GM18498 (cell line): ENCODE results near the gene HABP4.
A peak's percentile ranks its signal among the peaks of the same experiment; 100 is the strongest.

Source experiments
- ATAC-seq: cut with Tn5 transposase; IDR thresholded peaks from one replicate; pipeline ENCODE4 v1.9.1; 2021; ENCODE audit warnings: mild to moderate bottlenecking, moderate library complexity; ENCODE audit not compliant: unreplicated experiment

The HABP4 gene

DNA sequence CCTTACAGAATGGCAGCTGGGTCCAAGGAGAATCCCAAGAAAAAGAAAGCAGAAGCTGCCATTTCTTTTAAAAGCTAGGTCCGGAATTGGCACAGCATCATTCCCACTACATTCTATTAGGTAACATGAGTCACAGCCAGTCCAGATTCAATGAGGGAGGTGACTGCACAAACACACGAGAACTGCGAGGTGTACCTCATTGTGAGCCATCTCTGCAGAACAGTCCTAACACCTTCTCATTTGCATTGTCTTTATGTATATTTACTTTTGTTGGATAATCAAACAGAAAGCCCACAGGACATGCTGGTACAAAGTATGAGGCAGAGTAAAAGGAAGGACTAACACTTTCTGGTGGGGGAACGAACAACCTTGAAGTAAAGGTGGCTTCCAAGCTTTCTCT is 14.6 kb upstream of the HABP4 start:
- no peak for ATAC-seq

GRCh38 chr9:96436063-96436455 is 13.9 kb upstream of the HABP4 start:
- ATAC-seq, result no peak

DNA sequence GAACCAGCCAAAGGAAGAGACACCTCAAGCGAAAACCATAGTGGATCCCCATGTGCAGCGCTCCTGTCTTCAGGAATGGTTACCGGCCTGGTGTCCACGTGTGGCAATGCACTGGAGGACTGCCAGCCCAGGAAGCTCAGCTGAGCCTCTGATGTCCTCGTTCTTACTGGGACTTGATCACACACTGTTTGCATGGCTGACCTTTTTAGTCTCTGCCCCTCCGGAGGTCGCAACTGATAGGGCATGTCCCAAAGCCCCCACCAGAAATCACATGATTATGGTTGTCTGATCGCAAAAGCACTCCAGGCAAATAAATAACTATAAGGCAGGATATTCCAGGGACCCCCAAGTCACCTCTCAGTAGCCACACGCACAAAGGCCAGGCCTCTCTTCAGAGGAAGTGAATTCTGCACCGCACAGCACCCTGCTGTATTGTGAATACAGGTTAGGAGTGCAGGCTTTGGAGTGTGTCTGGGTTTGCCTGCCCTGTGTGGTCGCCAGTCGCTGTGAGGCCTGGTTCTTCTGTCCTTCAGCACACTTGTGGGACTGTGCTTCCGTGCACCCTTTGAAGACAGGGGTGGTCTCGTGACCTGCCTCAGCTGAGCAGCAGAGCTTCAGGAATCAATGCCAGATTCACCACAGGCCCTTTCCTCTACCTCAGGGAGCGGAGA is 13.4 kb upstream of the HABP4 start:
- ATAC-seq, result no peak

DNA sequence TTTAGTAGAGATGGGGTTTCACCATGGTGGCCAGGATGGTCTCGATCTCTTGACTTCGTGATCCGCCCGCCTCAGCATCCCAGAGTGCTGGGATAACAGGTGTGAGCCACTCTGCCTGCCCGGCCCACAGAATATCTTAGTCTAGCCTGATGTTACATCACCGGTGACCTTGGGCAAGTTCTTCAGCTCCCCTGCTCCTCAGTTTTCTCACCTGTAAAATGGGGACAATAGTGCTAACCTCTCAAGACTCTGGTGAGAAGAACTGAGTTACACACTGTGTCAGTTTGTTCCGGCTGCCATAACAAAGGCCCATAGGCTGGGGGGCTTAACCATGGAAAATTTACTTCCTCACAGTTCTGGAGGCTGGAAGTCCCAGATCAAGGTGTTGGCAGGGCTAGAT is 12.5 kb upstream of the HABP4 start:
- no peak for ATAC-seq

DNA sequence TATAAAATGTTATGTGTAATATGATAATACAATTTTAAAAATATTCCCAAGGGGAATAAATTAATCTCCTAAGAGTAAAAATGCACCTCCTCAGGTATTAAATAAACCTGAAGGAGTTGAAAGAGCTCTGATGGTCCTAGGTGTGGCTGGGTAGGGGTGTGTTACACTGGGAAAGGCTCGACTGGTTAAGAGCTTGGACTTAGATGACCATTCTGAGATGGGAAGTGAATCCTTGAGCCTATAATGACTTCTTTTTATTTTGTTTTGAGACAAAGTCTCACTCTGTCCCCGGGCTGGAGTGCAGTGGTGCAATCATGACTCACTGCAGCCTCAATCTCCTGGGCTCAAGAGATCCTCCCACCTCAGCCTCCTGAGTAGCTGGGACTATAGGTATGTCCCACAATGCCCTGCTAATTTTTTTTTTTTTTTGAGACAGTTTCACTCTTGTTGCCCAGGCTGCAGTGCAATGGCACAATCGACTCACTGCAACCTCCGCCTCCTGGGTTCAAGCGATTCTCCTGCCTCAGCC is 9.2 kb upstream of the HABP4 start:
- no peak for ATAC-seq

DNA sequence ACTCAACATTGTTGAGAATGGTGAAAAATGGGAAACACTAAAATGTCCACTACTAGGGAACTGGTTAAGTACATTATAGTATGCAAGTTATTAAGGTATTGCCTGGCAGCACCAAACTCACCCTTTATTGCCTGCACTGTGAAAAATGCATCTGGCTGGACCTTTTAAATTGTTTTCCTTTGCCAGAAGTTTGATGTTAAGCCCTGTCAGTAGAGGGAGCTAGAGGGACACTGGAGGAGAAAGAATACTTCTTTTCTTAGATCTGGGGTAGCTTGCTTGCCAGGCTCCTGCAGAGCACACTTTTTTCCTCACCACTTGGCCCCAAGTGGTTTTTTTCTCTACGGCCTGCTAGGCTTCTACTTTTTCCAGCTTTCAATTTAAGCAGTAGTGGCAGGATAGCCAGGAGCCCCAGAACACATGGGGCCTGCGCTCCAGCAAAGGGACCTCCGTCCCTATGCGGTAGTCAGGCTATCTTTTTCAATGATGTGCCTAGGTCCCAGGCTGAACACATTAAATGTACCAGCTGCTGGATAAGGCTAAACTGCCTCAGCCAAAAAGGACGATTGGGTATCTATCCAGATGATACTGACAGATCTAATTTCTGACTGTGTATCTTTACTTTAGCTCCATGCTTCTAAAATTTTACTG is 8.0 kb upstream of the HABP4 start:
- ATAC-seq, result no peak

GRCh38 chr9:96442491-96442890 is 7.5 kb upstream of the HABP4 start:
- no peak for ATAC-seq

- ATAC-seq, result no peak
These were observed 2.6 kb upstream of the HABP4 start for GRCh38 chr9:96447406-96447805.

DNA sequence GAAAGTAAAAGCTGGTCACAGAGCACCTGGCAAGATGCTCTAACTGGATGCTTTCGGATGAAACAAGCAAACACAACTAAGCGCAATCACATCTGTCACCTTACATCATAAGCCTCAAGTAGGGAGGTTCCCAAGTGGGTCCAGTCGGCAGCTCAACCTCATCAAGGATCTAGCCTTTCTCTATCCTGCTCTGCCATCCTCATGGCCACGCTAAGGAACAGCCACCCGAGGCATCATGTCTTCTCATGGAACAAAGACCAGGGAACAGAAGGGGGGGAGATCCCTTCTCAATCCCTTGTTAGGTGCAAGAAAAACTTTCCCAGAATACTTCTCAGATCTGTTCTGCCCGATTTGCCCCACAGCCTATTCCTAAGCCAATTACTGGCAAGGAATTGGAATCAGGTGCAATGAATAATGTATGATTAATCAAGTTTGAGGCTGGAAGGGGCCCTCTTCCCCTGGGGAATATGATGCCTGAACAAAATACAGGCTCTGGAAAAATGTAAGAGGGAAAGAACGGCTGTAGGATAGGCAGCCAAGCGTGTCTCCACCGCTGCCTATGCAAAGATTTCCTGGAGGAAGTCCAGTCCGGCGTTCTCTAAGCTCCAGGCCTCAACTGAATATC is 1.3 kb upstream of the HABP4 start:
- ATAC-seq, result no peak

DNA sequence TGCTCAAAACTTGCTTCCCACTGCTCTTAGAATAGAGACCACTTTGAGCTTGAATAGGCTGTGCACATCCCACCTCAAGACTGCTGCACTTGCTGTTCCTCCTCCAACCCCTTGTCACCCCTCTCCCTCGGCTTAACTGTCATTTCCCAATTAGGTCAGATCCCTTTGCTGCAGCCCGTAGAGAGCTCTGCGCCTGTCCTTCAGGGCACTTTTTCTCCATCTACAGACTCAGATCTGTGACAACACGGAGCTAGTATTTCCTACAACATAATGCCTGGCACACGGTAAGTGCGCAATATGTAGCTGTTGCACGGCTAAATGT is 485 bp upstream of the HABP4 start:
- peak; percentile 20 for ATAC-seq

- ATAC-seq, result peak; percentile 2
These were observed 902 bp downstream of the HABP4 start for GRCh38 chr9:96450613-96451528.

DNA sequence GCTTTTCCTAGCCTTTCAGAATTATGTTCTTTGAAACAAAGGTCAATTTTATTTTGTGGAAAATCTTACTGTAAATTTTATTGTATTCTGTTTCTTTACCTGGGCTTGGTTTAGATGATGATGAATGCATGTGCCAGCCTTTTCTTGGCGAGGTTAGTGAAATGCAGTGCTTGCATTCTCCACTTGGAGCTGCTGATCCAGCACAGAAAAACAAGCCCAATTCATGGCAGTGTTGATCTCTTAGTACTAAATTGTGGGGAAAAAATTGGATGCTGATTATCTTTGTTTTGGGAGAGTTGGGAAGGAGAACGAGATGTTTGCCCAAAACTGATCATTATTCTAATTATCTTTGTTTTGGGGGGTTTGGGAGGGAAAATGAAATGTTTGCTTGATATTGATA is 3.7 kb downstream of the HABP4 start:
- no peak for ATAC-seq

- ATAC-seq, result no peak
These were observed 7.3 kb downstream of the HABP4 start for GRCh38 chr9:96457266-96457665.

DNA sequence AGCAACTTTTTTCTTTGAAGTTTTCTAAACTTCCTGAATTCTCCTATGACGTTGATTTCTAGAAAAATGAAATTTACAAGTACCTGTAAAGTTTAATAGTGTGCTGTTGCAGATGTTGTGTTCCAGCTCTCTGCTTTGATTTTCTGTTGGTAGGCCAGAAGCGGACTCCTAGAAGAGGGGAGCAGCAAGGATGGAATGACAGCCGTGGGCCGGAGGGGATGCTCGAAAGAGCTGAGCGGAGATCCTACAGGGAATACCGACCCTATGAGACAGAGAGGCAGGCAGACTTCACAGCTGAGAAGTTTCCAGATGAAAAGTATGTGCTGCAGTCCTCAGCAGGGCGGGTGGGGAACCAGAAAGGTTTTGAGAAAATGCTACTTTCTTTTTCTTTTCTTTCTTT is 8.3 kb downstream of the HABP4 start:
- ATAC-seq, result no peak

- no peak for ATAC-seq
These were observed 9.5 kb downstream of the HABP4 start for GRCh38 chr9:96459268-96460007.

- no peak for ATAC-seq
These were observed 10.5 kb downstream of the HABP4 start for GRCh38 chr9:96460470-96460869.

DNA sequence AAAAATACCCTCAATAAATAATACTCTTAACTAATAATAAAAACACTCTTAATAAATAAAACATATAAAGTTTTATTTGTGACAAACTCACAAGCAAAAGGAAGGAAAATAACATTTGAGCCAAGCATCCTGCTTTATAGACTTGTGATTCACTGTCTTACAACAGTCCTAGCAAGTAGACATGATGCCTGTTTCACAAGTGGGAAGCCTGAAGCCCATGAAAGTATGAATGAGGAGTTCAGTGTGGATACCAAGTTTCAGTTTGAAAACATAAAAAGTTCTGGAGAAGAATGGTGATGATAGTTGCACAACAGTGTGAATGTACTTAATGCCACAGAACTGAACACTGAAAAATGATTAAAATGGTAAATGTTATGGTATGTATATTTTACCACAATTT is 10.9 kb downstream of the HABP4 start:
- ATAC-seq, result no peak

DNA sequence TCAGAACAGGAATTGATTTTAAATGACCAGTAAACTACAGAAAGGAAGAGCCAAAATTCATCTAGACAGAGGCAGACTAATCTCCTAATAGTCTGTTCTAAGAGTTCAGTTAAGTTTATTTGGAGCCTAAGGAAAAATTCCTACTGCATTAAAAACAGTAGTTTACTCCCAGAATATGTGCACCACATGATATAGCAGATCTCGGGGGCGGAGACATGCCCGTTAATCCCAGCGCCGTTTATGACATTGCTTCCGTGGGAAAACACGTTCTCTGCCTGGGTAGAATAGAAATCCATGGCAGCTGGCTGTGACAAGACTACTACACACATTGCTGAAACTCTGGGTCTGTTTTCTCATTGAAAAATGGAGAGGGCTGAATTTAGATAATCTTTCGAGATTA is 11.4 kb downstream of the HABP4 start:
- no peak for ATAC-seq

DNA sequence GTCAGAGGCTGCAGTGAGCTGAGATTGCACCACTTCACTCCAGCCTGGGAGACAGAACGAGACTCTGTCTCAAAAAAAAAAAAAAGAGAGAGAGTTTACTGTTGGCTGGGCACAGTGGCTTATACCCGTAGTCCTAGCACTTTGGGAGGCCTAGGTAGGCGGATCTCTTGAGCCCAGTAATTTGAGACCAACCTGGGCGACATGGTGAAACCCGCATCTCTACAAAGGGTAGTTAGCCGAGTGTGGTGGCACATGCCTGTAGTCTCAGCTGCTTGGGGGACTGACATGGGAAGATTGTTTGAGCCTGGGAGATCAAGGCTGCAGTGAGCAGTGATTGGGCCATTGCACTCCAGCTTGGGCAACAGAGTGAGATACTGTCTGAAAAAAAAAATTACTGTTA is 12.6 kb downstream of the HABP4 start:
- ATAC-seq, result no peak

DNA sequence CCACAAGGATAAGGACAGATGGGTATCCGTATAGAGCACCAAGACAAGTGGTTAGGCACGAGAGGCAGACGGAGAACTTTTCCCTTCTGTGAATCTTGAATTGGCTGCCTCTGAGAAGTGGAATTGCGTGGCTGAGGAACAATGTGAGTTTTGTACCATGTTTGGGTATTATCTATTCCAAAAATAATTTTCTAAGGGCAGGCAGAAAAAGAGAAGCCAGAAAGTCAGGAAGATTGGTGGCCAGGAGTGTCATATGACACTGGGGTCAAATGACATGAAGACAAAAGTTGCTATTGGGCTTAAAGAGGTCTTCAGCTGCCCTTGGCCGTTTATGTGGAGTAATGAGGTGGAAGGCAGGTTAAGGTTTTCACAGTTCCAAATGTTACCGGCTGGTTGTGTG is 14.5 kb downstream of the HABP4 start:
- ATAC-seq, result no peak

- no peak for ATAC-seq
These were observed 17.8 kb downstream of the HABP4 start for GRCh38 chr9:96467784-96468183.
